Fibroblast of upper back skin (primary cell): ENCODE data around the gene EOMES.

Experiments
- DNase-seq: peaks from one replicate; pipeline ENCODE4 v3.0.0-alpha.2; 2013

The EOMES gene

GRCh38 chr3:27678234-27678633 is 43.9 kb downstream of the EOMES start:
- DNase-seq = no peak

DNA sequence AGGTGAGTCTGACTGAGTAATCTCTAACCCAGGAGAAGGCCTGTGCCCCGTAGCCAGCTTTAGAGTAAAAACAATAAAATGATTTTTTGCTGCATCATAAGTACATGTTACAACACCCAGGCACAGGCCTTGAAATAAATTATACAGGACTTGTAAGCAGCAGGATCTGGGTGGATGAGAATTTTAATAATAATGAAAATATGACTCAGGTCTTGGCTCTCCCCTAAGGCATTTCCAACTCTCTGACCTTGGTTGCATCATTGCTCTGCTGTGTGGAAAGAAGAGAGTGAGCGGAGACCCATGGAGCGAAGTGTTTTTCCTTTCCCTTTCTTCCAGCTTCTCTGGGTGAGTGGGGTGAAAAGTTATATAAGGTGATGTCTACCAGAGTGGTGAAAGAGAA is 44.6 kb downstream of the EOMES start:
- peak; percentile 96 for DNase-seq

DNA sequence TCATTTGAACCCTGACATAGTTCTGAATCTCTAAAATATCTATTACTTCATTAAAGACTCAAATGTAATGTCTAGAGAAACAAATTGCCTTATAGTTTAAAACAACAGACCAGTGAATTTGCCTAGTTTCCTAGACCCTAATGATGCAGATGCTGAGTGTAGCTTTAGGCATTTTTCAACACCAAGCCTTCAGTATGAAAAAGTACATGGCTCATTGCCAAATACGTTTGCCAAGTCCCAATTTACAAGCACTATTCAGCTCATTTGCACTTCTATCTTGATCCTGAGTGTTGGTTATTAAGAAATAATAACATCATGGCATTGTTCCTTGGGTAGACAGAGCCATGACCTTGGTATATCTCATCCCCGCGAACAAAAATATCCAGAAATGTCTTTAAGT is 46.8 kb downstream of the EOMES start:
- peak; percentile 63 for DNase-seq

DNA sequence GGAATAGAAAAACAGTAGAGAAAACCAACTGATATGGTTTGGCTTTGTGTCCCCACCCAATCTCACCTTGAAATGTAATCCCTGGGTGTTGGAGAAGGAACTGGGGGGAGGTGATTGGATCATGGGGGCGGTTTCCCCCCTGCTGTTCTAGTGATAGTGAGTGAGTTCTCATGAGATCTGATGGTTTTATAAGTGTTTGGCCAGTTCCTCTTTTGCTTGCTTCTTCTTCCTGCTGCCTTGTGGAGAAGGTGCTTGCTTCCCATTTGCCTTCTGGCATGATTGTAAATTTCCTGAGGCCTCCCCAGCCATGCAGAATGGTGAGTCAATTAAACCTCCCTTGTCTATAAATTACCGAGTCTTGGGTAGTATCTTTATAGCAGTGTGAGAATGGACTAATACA is 48.4 kb downstream of the EOMES start:
- DNase-seq = no peak

GRCh38 chr3:27671101-27671500 is 51.0 kb downstream of the EOMES start:
- DNase-seq = no peak

GRCh38 chr3:27670619-27671018 is 51.5 kb downstream of the EOMES start:
- DNase-seq = no peak

GRCh38 chr3:27669591-27669990 is 52.5 kb downstream of the EOMES start:
- DNase-seq = no peak

GRCh38 chr3:27667751-27668150 is 54.4 kb downstream of the EOMES start:
- no peak for DNase-seq

DNA sequence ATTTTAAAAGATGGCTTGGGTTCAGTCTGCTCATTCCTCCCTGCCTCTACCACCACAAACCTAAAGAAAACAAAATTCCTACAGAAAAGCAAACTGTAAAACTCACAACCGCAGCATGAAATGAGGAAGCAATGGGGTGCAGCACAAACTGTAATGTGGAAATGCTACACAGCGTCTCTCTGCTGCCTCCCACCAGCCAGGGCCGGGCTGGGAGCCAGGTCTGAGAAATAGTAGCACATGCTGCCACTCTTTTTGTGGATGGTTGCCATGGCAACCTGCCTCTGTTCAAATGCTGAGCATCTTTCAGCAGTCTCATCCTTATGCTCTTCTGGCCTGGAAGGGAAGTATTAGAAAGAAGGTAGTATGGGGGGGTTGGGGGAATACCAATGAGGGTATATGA is 55.4 kb downstream of the EOMES start:
- DNase-seq = peak; percentile 91

- DNase-seq = no peak
Measured at GRCh38 chr3:27666272-27666671, 55.9 kb downstream of the EOMES start.
